Neural crest cell (in vitro differentiated cells): ENCODE data around the gene MCM8. TPM values are rescaled to one million over a fixed set of nuclear protein-coding genes. Genes with fewer than 3 reads are reported as not detected.

Source experiments
- DNase-seq: peaks from one replicate; pipeline ENCODE4 v3.0.0; 2021; ENCODE audit warnings: low read depth, mixed read lengths, low spot score
- H3K27ac Mint-ChIP-seq: one replicate; pipeline ENCODE4 v1.8.0; 2021; ENCODE audit warnings: mild to moderate bottlenecking, mixed read lengths; ENCODE audit not compliant: unreplicated experiment
- H3K27me3 Mint-ChIP-seq: 2 replicates; pipeline ENCODE4 v1.8.0; 2021; ENCODE audit warnings: low read depth, mild to moderate bottlenecking, mixed read lengths
- H3K36me3 Mint-ChIP-seq: 2 replicates; pipeline ENCODE4 v1.8.0; 2021; ENCODE audit warnings: low read depth, mild to moderate bottlenecking, mixed read lengths
- H3K4me1 Mint-ChIP-seq: 2 replicates; pipeline ENCODE4 v1.8.0; 2021; ENCODE audit warnings: mixed read lengths
- H3K4me3 Mint-ChIP-seq: one replicate; pipeline ENCODE4 v1.8.0; 2021; ENCODE audit warnings: mild to moderate bottlenecking, mixed read lengths
- H3K9me3 Mint-ChIP-seq: 2 replicates; pipeline ENCODE4 v1.8.0; 2021; ENCODE audit warnings: mixed read lengths
- total RNA-seq: library from RNA; stranded (reverse); gene quantifications from 2 replicates; pipeline ENCODE4 v1.2.1, GENCODE V29; 2021
- TF ChIP-seq, protein P1 (sequence below): fragments of 200-600 bp; sonication (generic); conservative IDR thresholded peaks from 2 replicates; pipeline ENCODE4 v1.5.0; 2021; ENCODE audit warnings: antibody characterized with exemption, mild to moderate bottlenecking

MCM8 gene
- total RNA-seq, 1 donor from 2014 or later, result 36.2 TPM

DNA sequence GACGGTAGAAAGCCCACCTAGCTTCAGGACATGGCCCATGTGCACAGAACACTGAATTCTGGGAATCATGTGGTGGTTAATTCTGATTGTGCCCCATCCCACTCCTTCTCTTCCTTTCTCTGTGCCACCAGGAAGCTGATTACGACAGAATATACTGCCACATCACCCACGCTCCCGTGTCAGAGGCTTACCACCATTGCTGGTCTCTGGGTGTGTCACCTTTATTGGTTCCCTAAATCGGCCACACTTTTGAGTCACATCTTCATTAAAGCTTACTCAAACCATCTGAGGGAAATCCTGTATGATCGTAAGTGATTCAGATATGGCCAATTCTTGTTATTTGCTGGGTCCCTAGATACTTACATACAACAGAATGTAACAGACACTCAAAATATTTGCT, 3.2 kb upstream of the MCM8 start:
- H3K27me3 Mint-ChIP-seq, result no peaks in the 10 kb centered on the region
- H3K4me1 Mint-ChIP-seq, result peaks cover 27% of the 10 kb centered on the region
- peak overlapping the region; percentile 27 for H3K4me3 Mint-ChIP-seq
- H3K27ac Mint-ChIP-seq, result no peak overlapping the region
- H3K9me3 Mint-ChIP-seq, result no peaks in the 10 kb centered on the region
- H3K36me3 Mint-ChIP-seq, result no peaks in the 10 kb centered on the region
- TF ChIP-seq, protein P1, sequence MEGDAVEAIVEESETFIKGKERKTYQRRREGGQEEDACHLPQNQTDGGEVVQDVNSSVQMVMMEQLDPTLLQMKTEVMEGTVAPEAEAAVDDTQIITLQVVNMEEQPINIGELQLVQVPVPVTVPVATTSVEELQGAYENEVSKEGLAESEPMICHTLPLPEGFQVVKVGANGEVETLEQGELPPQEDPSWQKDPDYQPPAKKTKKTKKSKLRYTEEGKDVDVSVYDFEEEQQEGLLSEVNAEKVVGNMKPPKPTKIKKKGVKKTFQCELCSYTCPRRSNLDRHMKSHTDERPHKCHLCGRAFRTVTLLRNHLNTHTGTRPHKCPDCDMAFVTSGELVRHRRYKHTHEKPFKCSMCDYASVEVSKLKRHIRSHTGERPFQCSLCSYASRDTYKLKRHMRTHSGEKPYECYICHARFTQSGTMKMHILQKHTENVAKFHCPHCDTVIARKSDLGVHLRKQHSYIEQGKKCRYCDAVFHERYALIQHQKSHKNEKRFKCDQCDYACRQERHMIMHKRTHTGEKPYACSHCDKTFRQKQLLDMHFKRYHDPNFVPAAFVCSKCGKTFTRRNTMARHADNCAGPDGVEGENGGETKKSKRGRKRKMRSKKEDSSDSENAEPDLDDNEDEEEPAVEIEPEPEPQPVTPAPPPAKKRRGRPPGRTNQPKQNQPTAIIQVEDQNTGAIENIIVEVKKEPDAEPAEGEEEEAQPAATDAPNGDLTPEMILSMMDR, result no peak
- DNase-seq, result no peak

DNA sequence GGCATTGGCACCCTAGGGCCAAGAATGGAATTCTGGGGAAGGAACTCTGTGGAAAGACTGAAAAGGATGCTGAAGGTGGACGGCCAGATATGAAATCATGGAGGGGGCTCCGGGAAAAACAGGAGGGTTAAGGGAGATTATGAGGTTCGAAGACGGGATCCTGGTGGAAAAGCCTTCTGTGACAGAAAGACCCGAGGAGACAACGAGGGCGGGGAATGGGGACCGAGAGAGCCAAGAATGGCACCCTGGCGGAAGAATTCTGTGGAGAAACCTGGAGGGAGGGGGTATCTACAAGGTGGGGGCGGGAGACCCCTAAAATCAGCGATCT, 545 bp upstream of the MCM8 start:
- no peaks in the 10 kb centered on the region for H3K27me3 Mint-ChIP-seq
- peak overlapping the region; percentile 99 for H3K27ac Mint-ChIP-seq
- H3K36me3 Mint-ChIP-seq, result no peaks in the 10 kb centered on the region
- H3K4me1 Mint-ChIP-seq, result peaks cover 27% of the 10 kb centered on the region
- TF ChIP-seq, protein P1, result no peak
- no peaks in the 10 kb centered on the region for H3K9me3 Mint-ChIP-seq
- peak overlapping the region; percentile 96 for H3K4me3 Mint-ChIP-seq
- DNase-seq, result no peak

DNA sequence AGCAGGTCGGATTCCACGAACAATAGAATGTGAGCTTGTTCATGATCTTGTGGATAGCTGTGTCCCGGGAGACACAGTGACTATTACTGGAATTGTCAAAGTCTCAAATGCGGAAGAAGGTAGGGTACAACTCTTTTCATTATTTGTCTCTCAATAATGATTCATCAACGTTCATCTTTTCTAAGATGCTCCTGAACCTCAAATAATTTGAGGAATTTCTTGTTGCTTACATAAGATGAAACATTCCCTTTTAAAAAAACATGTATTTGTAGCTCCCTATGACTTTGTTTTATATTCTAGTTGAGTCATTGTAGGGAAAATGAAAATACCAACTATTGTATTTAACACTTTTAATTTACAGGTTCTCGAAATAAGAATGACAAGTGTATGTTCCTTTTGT, 17.0 kb downstream of the MCM8 start:
- Mint-ChIP-seq H3K9me3 (no peaks in the 10 kb centered on the region), H3K36me3 (peaks cover 8% of the 10 kb centered on the region), H3K27me3 (no peaks in the 10 kb centered on the region), H3K27ac (no peak overlapping the region), H3K4me1 (peaks cover 13% of the 10 kb centered on the region), H3K4me3 (no peak overlapping the region)
- DNase-seq, result no peak
- TF ChIP-seq, protein P1, result no peak

DNA sequence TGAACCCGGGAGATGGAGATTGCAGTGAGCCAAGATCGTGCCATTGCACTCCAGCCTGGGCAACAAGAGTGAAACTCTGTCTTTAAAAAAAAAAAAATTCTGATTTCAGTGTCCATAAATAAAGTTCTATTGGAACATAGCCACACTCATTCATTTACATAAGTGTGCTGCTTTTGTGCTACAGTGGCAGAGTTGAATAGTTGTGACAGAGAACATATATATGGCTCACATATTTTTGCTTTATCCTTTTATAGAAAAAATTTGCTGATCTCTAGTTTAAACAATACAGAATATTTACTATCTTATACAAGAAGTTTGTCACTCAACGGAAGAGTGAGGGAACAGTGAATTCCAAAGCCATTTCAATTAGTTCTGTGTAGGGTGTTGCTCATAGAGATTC, 18.0 kb downstream of the MCM8 start:
- TF ChIP-seq, protein P1, result no peak
- no peak for DNase-seq
- Mint-ChIP-seq H3K27me3 (no peaks in the 10 kb centered on the region), H3K9me3 (no peaks in the 10 kb centered on the region), H3K4me1 (peaks cover 13% of the 10 kb centered on the region), H3K27ac (no peak overlapping the region), H3K36me3 (peaks cover 13% of the 10 kb centered on the region), H3K4me3 (no peak overlapping the region)

DNA sequence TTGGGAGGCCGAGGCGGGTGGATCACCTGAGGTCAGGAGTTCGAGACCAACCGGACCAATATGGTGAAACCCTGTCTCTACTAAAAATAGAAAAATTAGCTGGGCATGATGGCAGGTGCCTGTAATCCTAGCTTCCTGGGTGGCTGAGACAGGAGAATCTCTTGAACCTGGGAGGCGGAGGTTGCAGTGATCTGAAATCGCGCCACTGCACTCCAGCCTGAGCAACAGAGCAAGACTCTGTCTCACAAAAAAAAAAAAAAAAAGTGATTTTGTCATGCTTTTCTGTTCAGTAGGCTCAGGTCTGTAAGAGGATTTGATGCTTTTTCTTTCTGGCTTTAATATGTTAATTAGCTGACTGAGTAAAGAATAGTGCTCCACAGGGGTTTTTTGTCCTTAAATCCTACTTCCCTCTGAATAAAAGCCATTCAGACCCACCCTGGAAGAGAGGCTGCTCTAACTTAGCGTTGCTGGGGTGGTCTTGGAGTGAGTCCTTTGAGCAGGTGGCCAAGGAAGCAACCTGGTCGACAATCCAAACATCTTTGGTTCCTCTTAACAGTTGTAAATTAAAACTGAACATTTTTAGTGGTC, 19.0 kb downstream of the MCM8 start:
- H3K9me3 Mint-ChIP-seq, result no peaks in the 10 kb centered on the region
- H3K27me3 Mint-ChIP-seq, result no peaks in the 10 kb centered on the region
- H3K4me3 Mint-ChIP-seq, result no peak overlapping the region
- H3K36me3 Mint-ChIP-seq, result peaks cover 13% of the 10 kb centered on the region
- DNase-seq, result no peak
- no peak overlapping the region for H3K27ac Mint-ChIP-seq
- H3K4me1 Mint-ChIP-seq, result peaks cover 13% of the 10 kb centered on the region
- TF ChIP-seq, protein P1, result no peak
